ENCODE data around the gene PYHIN1.
A peak's percentile ranks its signal among the peaks of the same experiment; 100 is the strongest.

DNA sequence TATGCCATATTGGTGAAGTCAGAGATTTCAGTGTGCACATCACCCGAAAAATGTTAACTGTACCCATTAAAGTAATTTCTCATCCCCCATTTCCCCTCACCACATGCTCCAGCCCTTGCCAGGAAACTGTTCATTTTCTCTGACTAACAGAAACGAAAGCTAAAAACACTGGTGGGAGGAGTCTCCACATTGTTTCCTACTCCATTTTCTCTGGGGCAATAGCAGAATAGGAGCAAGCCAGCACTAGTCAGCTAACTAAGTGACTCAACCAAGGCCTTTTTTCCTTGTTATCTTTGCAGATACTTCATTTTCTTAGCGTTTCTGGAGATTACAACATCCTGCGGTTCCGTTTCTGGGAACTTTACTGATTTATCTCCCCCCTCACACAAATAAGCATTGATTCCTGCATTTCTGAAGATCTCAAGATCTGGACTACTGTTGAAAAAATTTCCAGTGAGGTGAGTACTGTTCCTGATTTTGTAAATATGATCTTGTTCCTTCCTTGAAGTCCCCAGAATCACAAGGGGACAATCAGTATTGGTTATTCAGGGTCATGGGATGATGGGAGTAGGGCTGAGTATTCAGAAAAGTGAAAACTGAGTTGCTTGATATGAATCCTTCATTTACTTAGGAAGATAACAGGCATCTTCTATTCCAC, 78.5 kb downstream of the PYHIN1 start, which contains the start of gene IFI16:
- TF ChIP-seq, protein P1, sequence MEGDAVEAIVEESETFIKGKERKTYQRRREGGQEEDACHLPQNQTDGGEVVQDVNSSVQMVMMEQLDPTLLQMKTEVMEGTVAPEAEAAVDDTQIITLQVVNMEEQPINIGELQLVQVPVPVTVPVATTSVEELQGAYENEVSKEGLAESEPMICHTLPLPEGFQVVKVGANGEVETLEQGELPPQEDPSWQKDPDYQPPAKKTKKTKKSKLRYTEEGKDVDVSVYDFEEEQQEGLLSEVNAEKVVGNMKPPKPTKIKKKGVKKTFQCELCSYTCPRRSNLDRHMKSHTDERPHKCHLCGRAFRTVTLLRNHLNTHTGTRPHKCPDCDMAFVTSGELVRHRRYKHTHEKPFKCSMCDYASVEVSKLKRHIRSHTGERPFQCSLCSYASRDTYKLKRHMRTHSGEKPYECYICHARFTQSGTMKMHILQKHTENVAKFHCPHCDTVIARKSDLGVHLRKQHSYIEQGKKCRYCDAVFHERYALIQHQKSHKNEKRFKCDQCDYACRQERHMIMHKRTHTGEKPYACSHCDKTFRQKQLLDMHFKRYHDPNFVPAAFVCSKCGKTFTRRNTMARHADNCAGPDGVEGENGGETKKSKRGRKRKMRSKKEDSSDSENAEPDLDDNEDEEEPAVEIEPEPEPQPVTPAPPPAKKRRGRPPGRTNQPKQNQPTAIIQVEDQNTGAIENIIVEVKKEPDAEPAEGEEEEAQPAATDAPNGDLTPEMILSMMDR (IDR thresholded peaks at IDR 0.05), result no peak
- peak; percentile 69 for TF ChIP-seq POLR2A (IDR thresholded peaks at IDR 0.05)
